SK-N-SH (cell line): Measurements from ENCODE around the gene CAMTA2. TPM values are rescaled to one million over a fixed set of nuclear protein-coding genes. Genes with fewer than 3 reads are reported as not detected.

Experiments used
- CTCF ChIA-PET: fragments of 300-600, 350-600 bp; formaldehyde crosslinking; extraction: SDS; loops from one replicate; lab custom pipeline; 2021; lab: Yijun Ruan, JAX
- POLR2A ChIA-PET: fragments of 350-600 bp; sonication (Branson Sonifier 250); formaldehyde crosslinking; extraction: SDS; loops from one replicate; lab custom pipeline; 2020; ENCODE audit warnings: antibody characterized with exemption, inconsistent platforms; lab: Yijun Ruan, JAX
- DNase-seq: peaks from one replicate; pipeline ENCODE4 v3.0.0; 2012
- H2AFZ ChIP-seq: fragments of 200-600 bp; sonication (generic); 2 replicates; pipeline ENCODE4 v1.8.1; 2016; ENCODE audit warnings: antibody characterized with exemption, mild to moderate bottlenecking, low read depth
- H3F3A ChIP-seq: fragments of 200-600 bp; sonication (generic); replicated peaks from 2 replicates; pipeline ENCODE3; 2016; ENCODE audit warnings: antibody characterized with exemption, mild to moderate bottlenecking; ENCODE audit not compliant: insufficient read depth
- H3K27ac ChIP-seq, 2 experiments: fragments of 200-500 bp in 1 of 2; fragments of 200-600 bp in 1 of 2; sonication (Bioruptor generic) in 1 of 2; sonication (generic), shearing (Covaris generic) in 1 of 2; 2 replicates each; pipeline versions ENCODE4 v1.5.1 to v1.6.1; 2014 to 2016; ENCODE audit warnings: low read depth in 2 of 2, inconsistent platforms in 1 of 2, low read length in 1 of 2, mild to moderate bottlenecking in 1 of 2, mixed read lengths in 1 of 2
- H3K27me3 ChIP-seq: fragments of 200-600 bp; sonication (generic), shearing (Covaris generic); 2 replicates; pipeline ENCODE4 v1.6.1; 2016; ENCODE audit warnings: mixed run types; ENCODE audit not compliant: insufficient read depth
- H3K36me3 ChIP-seq, 2 experiments: fragments of 200-500 bp in 1 of 2; fragments of 200-600 bp in 1 of 2; sonication (Bioruptor generic) in 1 of 2; sonication (generic) in 1 of 2; replicated peaks in 1 of 2; 2 replicates each; pipeline versions ENCODE3 to v1.5.1; 2014 to 2016; ENCODE audit warnings: low read length in 1 of 2, mild to moderate bottlenecking in 1 of 2; ENCODE audit not compliant: insufficient read depth in 2 of 2, control insufficient read depth in 1 of 2
- H3K4me1 ChIP-seq, 2 experiments: fragments of 200-500 bp in 1 of 2; fragments of 200-600 bp in 1 of 2; sonication (Bioruptor generic) in 1 of 2; sonication (generic), shearing (Covaris generic) in 1 of 2; 2 replicates each; pipeline versions ENCODE4 v1.5.1 to v1.6.1; 2014 to 2016; ENCODE audit warnings: low read depth in 1 of 2, low read length in 1 of 2, mixed run types in 1 of 2; ENCODE audit not compliant: insufficient read depth in 2 of 2, control insufficient read depth in 1 of 2
- H3K4me2 ChIP-seq: fragments of 200-600 bp; sonication (generic), shearing (Covaris generic); 2 replicates; pipeline ENCODE4 v1.6.1; 2017; ENCODE audit warnings: mixed run types
- H3K4me3 ChIP-seq, 2 experiments: fragments of 200-500 bp in 1 of 2; fragments of 200-600 bp in 1 of 2; sonication (Bioruptor generic) in 1 of 2; sonication (generic), shearing (Covaris generic) in 1 of 2; 2 replicates each; pipeline versions ENCODE4 v1.5.1 to v1.8.1; 2014 to 2016; ENCODE audit warnings: low read depth in 2 of 2, inconsistent platforms in 1 of 2, low read length in 1 of 2, mild to moderate bottlenecking in 1 of 2, mixed read lengths in 1 of 2, moderate library complexity in 1 of 2
- H3K79me2 ChIP-seq: fragments of 200-600 bp; sonication (generic); 2 replicates; pipeline ENCODE4 v1.8.1; 2017; ENCODE audit warnings: mild to moderate bottlenecking; ENCODE audit not compliant: insufficient read depth
- H3K9ac ChIP-seq: fragments of 200-600 bp; sonication (generic); 2 replicates; pipeline ENCODE4 v1.6.1; 2017; ENCODE audit warnings: mixed run types
- H3K9me2 ChIP-seq: fragments of 200-600 bp; sonication (generic); 2 replicates; pipeline ENCODE4 v1.6.1; 2017; ENCODE audit warnings: mixed run types
- H3K9me3 ChIP-seq: fragments of 200-600 bp; sonication (generic); 2 replicates; pipeline ENCODE4 v1.6.1; 2017; ENCODE audit warnings: mixed run types, mild to moderate bottlenecking, moderate library complexity
- H4K20me1 ChIP-seq: fragments of 200-600 bp; sonication (generic); 2 replicates; pipeline ENCODE4 v1.6.1; 2017; ENCODE audit warnings: mild to moderate bottlenecking, mixed run types; ENCODE audit not compliant: insufficient read depth
- EP300 ChIP-seq, 2 experiments: IDR thresholded peaks; 2 replicates each; pipeline versions ENCODE4 v1.4.0 to v1.6.1; 2012; ENCODE audit warnings: borderline replicate concordance in 1 of 2, low read depth in 1 of 2, low read length in 1 of 2
- FOXJ3 ChIP-seq: sonication (generic); formaldehyde crosslinking; IDR thresholded peaks from 2 replicates; pipeline ENCODE4 v1.5.1; 2020; ENCODE audit warnings: mild to moderate bottlenecking, missing genetic modification reagents
- GABPA ChIP-seq: IDR thresholded peaks from 2 replicates; pipeline ENCODE4 v1.4.0; 2012; ENCODE audit warnings: low read depth, mild to moderate bottlenecking
- JUND ChIP-seq: IDR thresholded peaks from 2 replicates; pipeline ENCODE4 v1.4.0; 2012
- WGBS: methylation state at CpG from one replicate; pipeline ENCODE4 v1.1.6; 2017; ENCODE audit warnings: low lambda C conversion rate; 5-methylcytosine and 5-hydroxymethylcytosine counted together
- polyA plus RNA-seq, 3 experiments: library from polyadenylated mRNA; depleted of rRNA; stranded (reverse); fragments of >200 nt; gene quantifications; 2 replicates each; pipeline ENCODE4 v1.2.3, GENCODE V29; 2012
- TF ChIP-seq, protein P1 (sequence below): IDR thresholded peaks from 2 replicates; pipeline ENCODE4 v1.4.0; 2012; ENCODE audit warnings: low read depth, borderline replicate concordance
- TF ChIP-seq, protein P2 (sequence below): IDR thresholded peaks from 2 replicates; pipeline ENCODE4 v1.6.1; 2012; ENCODE audit warnings: mild to moderate bottlenecking, low read depth, low read length, moderate library complexity

The CAMTA2 gene
- polyA plus RNA-seq, 1 of the 3 experiments (the other 2 are of a cell fraction): 27.0 TPM

DNA sequence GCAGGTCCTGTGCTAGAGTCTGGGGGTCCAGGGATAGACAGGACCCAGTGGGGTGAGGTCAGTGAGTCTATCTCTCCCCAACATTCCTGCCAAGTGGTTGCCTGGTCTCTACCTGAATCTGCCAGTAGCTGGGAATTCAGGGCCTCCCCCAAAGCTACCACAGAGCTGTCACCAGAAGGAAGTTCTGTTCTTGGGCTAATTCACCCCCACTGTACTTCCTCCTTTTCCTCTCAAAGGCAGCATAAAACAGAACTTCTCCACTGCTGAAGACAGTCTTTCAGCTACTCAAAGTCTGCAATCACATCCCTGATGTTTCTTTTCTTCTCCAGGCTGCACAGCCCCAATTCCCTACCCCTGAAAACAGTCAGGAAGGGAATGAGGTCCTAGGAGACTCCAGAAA is 8.7 kb downstream of the CAMTA2 start:
- Histone ChIP-seq H2AFZ (no peak overlapping the region), H3K79me2 (no peaks in the 10 kb centered on the region), H3F3A (no peaks in the 10 kb centered on the region), H3K4me3 (no peak overlapping the region), H3K4me2 (no peak overlapping the region), H3K27me3 (no peaks in the 10 kb centered on the region), H3K9me2 (no peaks in the 10 kb centered on the region), H4K20me1 (no peaks in the 10 kb centered on the region), H3K9me3 (no peaks in the 10 kb centered on the region), H3K9ac (no peak overlapping the region), H3K36me3 (peaks cover 15 to 48% of the 10 kb centered on the region in 2 experiments), H3K27ac (no peak overlapping the region), H3K4me1 (peaks cover 0 to 2% of the 10 kb centered on the region in 2 experiments; a peak in 1 of 4 replicates)
- no peak for TF ChIP-seq GABPA
- TF ChIP-seq FOXJ3 (CRISPR knock-in tag): no peak
- TF ChIP-seq, protein P1, sequence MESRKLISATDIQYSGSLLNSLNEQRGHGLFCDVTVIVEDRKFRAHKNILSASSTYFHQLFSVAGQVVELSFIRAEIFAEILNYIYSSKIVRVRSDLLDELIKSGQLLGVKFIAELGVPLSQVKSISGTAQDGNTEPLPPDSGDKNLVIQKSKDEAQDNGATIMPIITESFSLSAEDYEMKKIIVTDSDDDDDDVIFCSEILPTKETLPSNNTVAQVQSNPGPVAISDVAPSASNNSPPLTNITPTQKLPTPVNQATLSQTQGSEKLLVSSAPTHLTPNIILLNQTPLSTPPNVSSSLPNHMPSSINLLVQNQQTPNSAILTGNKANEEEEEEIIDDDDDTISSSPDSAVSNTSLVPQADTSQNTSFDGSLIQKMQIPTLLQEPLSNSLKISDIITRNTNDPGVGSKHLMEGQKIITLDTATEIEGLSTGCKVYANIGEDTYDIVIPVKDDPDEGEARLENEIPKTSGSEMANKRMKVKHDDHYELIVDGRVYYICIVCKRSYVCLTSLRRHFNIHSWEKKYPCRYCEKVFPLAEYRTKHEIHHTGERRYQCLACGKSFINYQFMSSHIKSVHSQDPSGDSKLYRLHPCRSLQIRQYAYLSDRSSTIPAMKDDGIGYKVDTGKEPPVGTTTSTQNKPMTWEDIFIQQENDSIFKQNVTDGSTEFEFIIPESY: no peak
- TF ChIP-seq JUND: no peak
- TF ChIP-seq EP300 (IDR thresholded peaks at IDR 0.05; ENCODE audit: borderline replicate concordance in 1 of 2, low read depth in 1 of 2, low read length in 1 of 2): no peak
- TF ChIP-seq, protein P2, sequence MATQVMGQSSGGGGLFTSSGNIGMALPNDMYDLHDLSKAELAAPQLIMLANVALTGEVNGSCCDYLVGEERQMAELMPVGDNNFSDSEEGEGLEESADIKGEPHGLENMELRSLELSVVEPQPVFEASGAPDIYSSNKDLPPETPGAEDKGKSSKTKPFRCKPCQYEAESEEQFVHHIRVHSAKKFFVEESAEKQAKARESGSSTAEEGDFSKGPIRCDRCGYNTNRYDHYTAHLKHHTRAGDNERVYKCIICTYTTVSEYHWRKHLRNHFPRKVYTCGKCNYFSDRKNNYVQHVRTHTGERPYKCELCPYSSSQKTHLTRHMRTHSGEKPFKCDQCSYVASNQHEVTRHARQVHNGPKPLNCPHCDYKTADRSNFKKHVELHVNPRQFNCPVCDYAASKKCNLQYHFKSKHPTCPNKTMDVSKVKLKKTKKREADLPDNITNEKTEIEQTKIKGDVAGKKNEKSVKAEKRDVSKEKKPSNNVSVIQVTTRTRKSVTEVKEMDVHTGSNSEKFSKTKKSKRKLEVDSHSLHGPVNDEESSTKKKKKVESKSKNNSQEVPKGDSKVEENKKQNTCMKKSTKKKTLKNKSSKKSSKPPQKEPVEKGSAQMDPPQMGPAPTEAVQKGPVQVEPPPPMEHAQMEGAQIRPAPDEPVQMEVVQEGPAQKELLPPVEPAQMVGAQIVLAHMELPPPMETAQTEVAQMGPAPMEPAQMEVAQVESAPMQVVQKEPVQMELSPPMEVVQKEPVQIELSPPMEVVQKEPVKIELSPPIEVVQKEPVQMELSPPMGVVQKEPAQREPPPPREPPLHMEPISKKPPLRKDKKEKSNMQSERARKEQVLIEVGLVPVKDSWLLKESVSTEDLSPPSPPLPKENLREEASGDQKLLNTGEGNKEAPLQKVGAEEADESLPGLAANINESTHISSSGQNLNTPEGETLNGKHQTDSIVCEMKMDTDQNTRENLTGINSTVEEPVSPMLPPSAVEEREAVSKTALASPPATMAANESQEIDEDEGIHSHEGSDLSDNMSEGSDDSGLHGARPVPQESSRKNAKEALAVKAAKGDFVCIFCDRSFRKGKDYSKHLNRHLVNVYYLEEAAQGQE: no peak
- POLR2A ChIA-PET: no interaction called here
- DNase-seq: no peak
- CTCF ChIA-PET: interaction anchor here (1.5 to 4.0 kb wide), 5 partner anchors 8 to 84 kb away, joined by 5 to 52 read pairs (median 10); partner anchors contain the start of genes CAMTA2, ENO3 and SPAG7

DNA sequence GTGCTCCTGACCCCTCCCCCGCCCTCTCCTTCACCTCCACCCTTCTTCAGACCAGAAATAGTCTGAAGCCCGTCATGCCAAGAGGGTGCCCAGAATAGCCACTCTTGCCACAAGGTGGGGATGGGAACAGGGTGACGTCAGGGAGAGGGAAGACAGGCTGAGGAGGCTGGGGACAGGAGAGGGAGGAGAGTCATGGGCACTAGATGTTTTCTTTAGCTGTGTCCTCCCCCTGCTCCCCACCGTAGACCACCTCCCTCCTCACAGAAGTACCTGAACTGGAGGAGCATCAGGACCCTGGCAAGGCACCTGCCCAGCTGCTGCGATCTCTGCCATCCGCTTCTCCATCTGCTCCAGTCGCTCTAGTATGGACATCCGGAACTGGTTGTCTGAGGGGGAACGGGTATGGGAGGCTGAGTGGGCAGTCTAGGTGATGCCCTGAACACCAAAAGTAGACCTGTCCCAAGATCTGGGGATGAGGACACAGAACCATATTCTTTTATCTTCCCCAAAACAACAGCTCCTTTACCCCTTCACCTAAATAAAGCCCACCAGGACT is 13.3 kb downstream of the CAMTA2 start:
- peaks cover 11% of the 10 kb centered on the region for H3K79me2 ChIP-seq
- H3K4me2 ChIP-seq: no peak overlapping the region
- no peak for TF ChIP-seq FOXJ3 (CRISPR knock-in tag)
- TF ChIP-seq, protein P2: no peak
- no peak for TF ChIP-seq GABPA
- DNase-seq: no peak
- no peak overlapping the region for H3K27ac ChIP-seq
- peaks cover 24 to 45% of the 10 kb centered on the region in 2 experiments for H3K36me3 ChIP-seq
- H3K4me1 ChIP-seq: peaks cover 9 to 10% of the 10 kb centered on the region in 2 experiments; a peak in 2 of 4 replicates
- H3K4me3 ChIP-seq: no peak overlapping the region
- no peak overlapping the region for H3K9ac ChIP-seq
- WGBS: 91% methylated on average over 9 of the region's 9 CpGs
- H4K20me1 ChIP-seq: no peaks in the 10 kb centered on the region
- no peaks in the 10 kb centered on the region for H3K27me3 ChIP-seq
- ChIA-PET POLR2A (no interaction called here), CTCF (interaction anchor here (1.0 to 3.0 kb wide), 4 partner anchors 13 to 89 kb away, joined by 3 to 10 read pairs (median 5); partner anchors contain the start of gene CAMTA2)
- no peak overlapping the region for H2AFZ ChIP-seq
- no peaks in the 10 kb centered on the region for H3K9me3 ChIP-seq
- H3K9me2 ChIP-seq: no peaks in the 10 kb centered on the region
- peaks cover 4% of the 10 kb centered on the region for H3F3A ChIP-seq
